Spleen (tissue), 11 donors: ENCODE data around the gene LAMTOR2. TPM values are rescaled to one million over a fixed set of nuclear protein-coding genes. Genes with fewer than 3 reads are reported as not detected.
A peak's percentile ranks its signal among the peaks of the same experiment; 100 is the strongest.

ENCODE experiments used
- DNase-seq: peaks from one replicate; pipeline ENCODE4 v3.0.0-alpha.2; 2020
- H3K27ac ChIP-seq, 8 donors: fragments of 200-600 bp; sonication (generic) in 7 of 8; 1 replicate in 4 of 8; 2 replicates in 4 of 8; pipeline versions ENCODE4 v1.5.0 to v1.8.0; 2016 to 2021; ENCODE audit warnings: inconsistent platforms in 4 of 8, mild to moderate bottlenecking in 4 of 8, moderate library complexity in 1 of 8
- H3K27me3 ChIP-seq, 7 donors: fragments of 200-600 bp; sonication (generic) in 6 of 7; replicated peaks in 1 of 7; 1 replicate in 4 of 7; 2 replicates in 3 of 7; pipeline versions ENCODE4 v1.5.0 to v1.8.0; 2016 to 2021; ENCODE audit warnings: inconsistent platforms in 3 of 7, mild to moderate bottlenecking in 1 of 7
- H3K36me3 ChIP-seq, 6 donors: fragments of 200-600 bp; sonication (generic) in 5 of 6; 1 replicate in 4 of 6; 2 replicates in 2 of 6; pipeline versions ENCODE4 v1.5.0 to v1.8.0; 2016 to 2021; ENCODE audit warnings: inconsistent platforms in 2 of 6
- H3K4me1 ChIP-seq, 6 donors: fragments of 200-600 bp; sonication (generic) in 5 of 6; 1 replicate in 3 of 6; 2 replicates in 3 of 6; pipeline versions ENCODE4 v1.5.0 to v1.8.0; 2016 to 2021; ENCODE audit warnings: inconsistent platforms in 3 of 6
- H3K4me3 ChIP-seq, 8 donors: fragments of 200-600 bp; sonication (generic) in 7 of 8; 1 replicate in 4 of 8; 2 replicates in 4 of 8; pipeline versions ENCODE4 v1.5.0 to v1.8.0; 2016 to 2021; ENCODE audit warnings: inconsistent platforms in 4 of 8, mild to moderate bottlenecking in 4 of 8, moderate library complexity in 2 of 8
- H3K9me3 ChIP-seq, 8 donors: fragments of 200-600 bp; sonication (generic) in 7 of 8; 1 replicate in 4 of 8; 2 replicates in 4 of 8; pipeline versions ENCODE4 v1.5.0 to v1.8.0; 2016 to 2021; ENCODE audit warnings: inconsistent platforms in 4 of 8
- CTCF ChIP-seq, 11 experiments: fragments of 200-600 bp in 7 of 11; fragments of 450-650 bp in 4 of 11; sonication (generic) in 4 of 11; IDR thresholded peaks in 8 of 11; conservative IDR thresholded peaks in 3 of 11; 1 replicate in 7 of 11; 2 replicates in 4 of 11; pipeline versions ENCODE4 v1.4.0 to v1.8.0; 2016 to 2021; ENCODE audit warnings: antibody characterized with exemption in 11 of 11, inconsistent platforms in 4 of 11, mild to moderate bottlenecking in 1 of 11
- POLR2A ChIP-seq, 3 donors: fragments of 450-650 bp; IDR thresholded peaks; one replicate each; pipeline ENCODE4 v1.5.1; 2017; ENCODE audit warnings: antibody characterized with exemption in 3 of 3, mild to moderate bottlenecking in 1 of 3
- POLR2AphosphoS5 ChIP-seq, 3 donors: sonication (generic); formaldehyde crosslinking; IDR thresholded peaks; one replicate each; pipeline ENCODE4 v1.5.1; 2017; ENCODE audit warnings: antibody characterized with exemption in 3 of 3
- WGBS, 5 donors: extraction: QIAGEN DNeasy Blood & Tissue Kit in 3 of 5; methylation state at CpG; one replicate each; pipeline versions ENCODE4 v1.1.5 to v1.1.7; 2013 to 2018; 5-methylcytosine and 5-hydroxymethylcytosine counted together
- intact Hi-C: fragments of 100-400 bp; cut with DNase I; formaldehyde crosslinking; loops from one replicate; pipeline ENCODE4 v1.15.0; 2023; ENCODE audit warnings: low total_unique reads
- polyA plus RNA-seq, 3 donors: library from polyadenylated mRNA; stranded (reverse); fragments of 200-250 nt; gene quantifications; one replicate each; pipeline ENCODE4 v1.2.1, GENCODE V29; 2013
- total RNA-seq, 7 donors: library from RNA; depleted of rRNA in 3 of 7; stranded (reverse); fragments of >200 nt in 3 of 7; fragmentation: NEBNext Ultra II Directional in 4 of 7; extraction: Animal tissue kit (Norgen Biotek cat#: 25700) in 4 of 7; gene quantifications; one replicate each; pipeline versions ENCODE4 v1.1.0 to v1.2.1, GENCODE V29; 2016 to 2021
- donor health status: healthy with polysubstance abuse.
- donor health status: DM: no; HTN: no; CAD: no; lungs with moderate emphysema.
- donor health status: DM: no; HTN: no; CAD: no.
- donor health status: Bipolar disorder and iron deficiency.
- donor health status: healthy.
- donor health status: DM: no; HTN: no; CAD: no.
- donor health status: DM: yes; HTN: yes; CAD: no.

The LAMTOR2 gene
- total and polyA plus RNA-seq, 10 donors: 29.5 to 121 (median 44.7) TPM

GRCh38 chr1:156052862-156053767 is 1.5 kb upstream of the LAMTOR2 start:
- no peaks in the 10 kb centered on the region for H3K27me3 ChIP-seq
- peak overlapping the region; percentile 53 to 100 (median 93) for H3K4me3 ChIP-seq
- H3K9me3 ChIP-seq: no peaks in the 10 kb centered on the region
- H3K27ac ChIP-seq: peak overlapping the region in 6 of 8 donors; percentile 87 to 96 (median 93)
- intact Hi-C loops: no loop called here
- H3K36me3 ChIP-seq: peaks cover 0 to 54% (median 18%) of the 10 kb centered on the region in 6 donors
- peak in 4 of 11 experiments; percentile 21 to 40 (median 30) for TF ChIP-seq CTCF (IDR thresholded peaks at IDR 0.05 in 8 of 11, conservative IDR thresholded peaks at IDR 0.05 in 3 of 11)
- TF ChIP-seq POLR2AphosphoS5 (IDR thresholded peaks at IDR 0.05): no peak
- peak; percentile 93 for DNase-seq
- 1 to 3% (median 1%) methylated on average over 23 to 63 of the region's 63 CpGs for WGBS, 5 donors
- H3K4me1 ChIP-seq: peaks cover 14 to 60% (median 30%) of the 10 kb centered on the region in 6 donors

- no peaks in the 10 kb centered on the region for H3K9me3 ChIP-seq
- TF ChIP-seq CTCF (IDR thresholded peaks at IDR 0.05 in 8 of 11, conservative IDR thresholded peaks at IDR 0.05 in 3 of 11) (peak in 10 of 11 experiments; percentile 21 to 83 (median 66)), POLR2AphosphoS5 (IDR thresholded peaks at IDR 0.05) (peak; percentile 56 to 77 (median 67)), POLR2A (IDR thresholded peaks at IDR 0.05) (no peak)
- peak; percentile 96 for DNase-seq
- no peaks in the 10 kb centered on the region for H3K27me3 ChIP-seq
- intact Hi-C loops: no loop called here
- peaks cover 14 to 60% (median 30%) of the 10 kb centered on the region in 6 donors for H3K4me1 ChIP-seq
- peaks cover 0 to 54% (median 15%) of the 10 kb centered on the region in 6 donors for H3K36me3 ChIP-seq
- 0 to 1% (median 1%) methylated on average over 18 to 42 of the region's 49 CpGs for WGBS, 5 donors
- H3K27ac ChIP-seq: peak within 1 kb of the TSS; percentile 87 to 96 (median 93)
- H3K4me3 ChIP-seq: peak within 1 kb of the TSS; percentile 82 to 100 (median 94)
These were observed 648 bp upstream of the LAMTOR2 start, which contains the start of gene UBQLN4 for GRCh38 chr1:156053768-156054499. TSS of gene UBQLN4 (minus strand) at chr1:156053798. CDS start at chr1:156053701, 97 bp downstream.

GRCh38 chr1:156055281-156056048 is 883 bp downstream of the LAMTOR2 start:
- no peak for TF ChIP-seq POLR2A (IDR thresholded peaks at IDR 0.05)
- no peak for TF ChIP-seq POLR2AphosphoS5 (IDR thresholded peaks at IDR 0.05)
- no peak for TF ChIP-seq CTCF (IDR thresholded peaks at IDR 0.05 in 8 of 11, conservative IDR thresholded peaks at IDR 0.05 in 3 of 11)
- Histone ChIP-seq H3K27ac (peak overlapping the region; percentile 75 to 96 (median 92)), H3K9me3 (no peaks in the 10 kb centered on the region), H3K27me3 (no peaks in the 10 kb centered on the region), H3K36me3 (peaks cover 0 to 44% (median 8%) of the 10 kb centered on the region in 6 donors), H3K4me3 (peak overlapping the region; percentile 82 to 100 (median 94)), H3K4me1 (peaks cover 14 to 55% (median 30%) of the 10 kb centered on the region in 6 donors)
- intact Hi-C loops: no loop called here
- DNase-seq: no peak
- 14 to 48% (median 19%) methylated on average over 7 to 17 of the region's 17 CpGs for WGBS, 5 donors
